Superior temporal gyrus (tissue), 1 donor: ENCODE measurements around the gene TLX2.

Experiments used
- DNase-seq: peaks from one replicate; pipeline ENCODE4 v3.0.0-alpha.2; 2016; ENCODE audit errors: extremely low spot score

The TLX2 gene

GRCh38 chr2:74496997-74497776 is 17.1 kb upstream of the TLX2 start:
- DNase-seq, result no peak

- no peak for DNase-seq
Observed at GRCh38 chr2:74497777-74498499, 16.3 kb upstream of the TLX2 start.

- no peak for DNase-seq
Observed at GRCh38 chr2:74498500-74499266, 15.6 kb upstream of the TLX2 start.

- no peak for DNase-seq
Observed at GRCh38 chr2:74499267-74499939, 14.8 kb upstream of the TLX2 start, which contains the start of gene LBX2. Gene LBX2, minus strand, starts transcription at chr2:74499603. Its CDS starts 66 bp downstream, at chr2:74499537.

GRCh38 chr2:74499940-74500577 is 14.2 kb upstream of the TLX2 start:
- DNase-seq, result no peak

GRCh38 chr2:74500578-74500946 is 13.7 kb upstream of the TLX2 start:
- no peak for DNase-seq

- DNase-seq, result no peak
Observed at GRCh38 chr2:74501335-74502071, 12.7 kb upstream of the TLX2 start.

GRCh38 chr2:74502147-74502719 is 12.0 kb upstream of the TLX2 start:
- DNase-seq, result no peak

GRCh38 chr2:74502720-74503505 is 11.3 kb upstream of the TLX2 start:
- no peak for DNase-seq

- DNase-seq, result no peak
Observed at GRCh38 chr2:74503506-74504475, 10.5 kb upstream of the TLX2 start.

GRCh38 chr2:74504591-74504990 is 9.7 kb upstream of the TLX2 start:
- no peak for DNase-seq

GRCh38 chr2:74505448-74506246 is 8.6 kb upstream of the TLX2 start:
- DNase-seq, result no peak

GRCh38 chr2:74507145-74507925 is 6.9 kb upstream of the TLX2 start, which contains the start of gene PCGF1:
Gene PCGF1, minus strand, starts transcription at chr2:74507695. Its CDS starts 27 bp downstream, at chr2:74507668.
- peak; percentile 99 for DNase-seq

- DNase-seq, result no peak
Observed at GRCh38 chr2:74507926-74508520, 6.2 kb upstream of the TLX2 start.

- no peak for DNase-seq
Observed at GRCh38 chr2:74510272-74510671, 4.0 kb upstream of the TLX2 start.
